SU-DHL-6 (cell line): ENCODE measurements around the gene KASH5.

Source experiments
- H2AFZ ChIP-seq: fragments of 200-600 bp; sonication (generic); 2 replicates; pipeline ENCODE4 v1.6.1; 2014; ENCODE audit warnings: low read depth, mild to moderate bottlenecking, moderate library complexity, mixed read lengths, antibody characterized with exemption, low read length; ENCODE audit not compliant: severe bottlenecking
- H3F3A ChIP-seq: fragments of 200-600 bp; shearing (Covaris generic); 2 replicates; pipeline ENCODE4 v1.6.0; 2016; ENCODE audit warnings: antibody characterized with exemption, mild to moderate bottlenecking; ENCODE audit not compliant: insufficient read depth
- H3K27ac ChIP-seq: fragments of 200-600 bp; sonication (generic); 2 replicates; pipeline ENCODE4 v1.5.1; 2016; ENCODE audit warnings: low read depth, mild to moderate bottlenecking, low read length, moderate library complexity, mixed read lengths
- H3K27me3 ChIP-seq: fragments of 200-600 bp; sonication (generic), shearing (Covaris generic); 2 replicates; pipeline ENCODE4 v1.6.0; 2014; ENCODE audit warnings: mild to moderate bottlenecking, low read length
- H3K36me3 ChIP-seq: fragments of 200-600 bp; sonication (generic); 2 replicates; pipeline ENCODE4 v1.6.1; 2014; ENCODE audit warnings: mild to moderate bottlenecking, low read length, mixed read lengths
- H3K4me2 ChIP-seq: fragments of 300-600, 200-600 bp; shearing (Covaris generic), sonication (generic); 2 replicates; pipeline ENCODE4 v1.6.0; 2014; ENCODE audit warnings: low read length, low read depth, mild to moderate bottlenecking; ENCODE audit not compliant: poor library complexity, severe bottlenecking
- H3K4me3 ChIP-seq: fragments of 200-600 bp; sonication (generic); 2 replicates; pipeline ENCODE4 v1.5.1; 2014; ENCODE audit warnings: antibody characterized with exemption, low read length, mild to moderate bottlenecking, mixed read lengths; ENCODE audit not compliant: insufficient read depth, poor library complexity, severe bottlenecking
- H3K79me2 ChIP-seq: fragments of 200-600 bp; sonication (generic); 2 replicates; pipeline ENCODE4 v1.6.1; 2014; ENCODE audit warnings: mild to moderate bottlenecking, low read length, moderate library complexity; ENCODE audit not compliant: insufficient read depth
- H3K9ac ChIP-seq: fragments of 200-600 bp; sonication (generic); 2 replicates; pipeline ENCODE4 v1.7.0; 2014; ENCODE audit warnings: mild to moderate bottlenecking, low read length
- H3K9me2 ChIP-seq: fragments of 200-600 bp; sonication (generic); replicated peaks from 2 replicates; pipeline ENCODE4 v1.6.1; 2014; ENCODE audit warnings: low read length; ENCODE audit not compliant: insufficient read depth
- H3K9me3 ChIP-seq: fragments of 200-600 bp; sonication (generic); 2 replicates; pipeline ENCODE4 v1.6.1; 2014; ENCODE audit warnings: low read length, mixed read lengths; ENCODE audit not compliant: insufficient read depth
- H4K20me1 ChIP-seq: fragments of 200-600 bp; sonication (generic); 2 replicates; pipeline ENCODE4 v1.6.1; 2014; ENCODE audit warnings: low read depth, mild to moderate bottlenecking, antibody characterized with exemption, low read length, moderate library complexity, mixed read lengths
- EZH2phosphoT487 ChIP-seq: fragments of 200-600 bp; sonication (generic), shearing (Covaris generic); conservative IDR thresholded peaks from 2 replicates; pipeline ENCODE4 v1.6.1; 2018; ENCODE audit warnings: mild to moderate bottlenecking, antibody characterized with exemption, low read length, moderate library complexity, mixed read lengths
- TF ChIP-seq, protein P1 (sequence below): fragments of 200-600 bp; sonication (generic); IDR thresholded peaks from one replicate; pipeline ENCODE4 v1.5.1; 2017; ENCODE audit warnings: antibody characterized with exemption, mild to moderate bottlenecking, low read length, moderate library complexity; ENCODE audit not compliant: insufficient read depth, poor library complexity, severe bottlenecking

Gene KASH5

GRCh38 chr19:49343123-49343522 is 44.9 kb upstream of the KASH5 start:
- Histone ChIP-seq H3K79me2 (no peaks in the 10 kb centered on the region), H3F3A (peaks cover 27% of the 10 kb centered on the region), H3K4me2 (no peak overlapping the region), H2AFZ (no peak overlapping the region), H3K9ac (no peak overlapping the region), H3K9me2 (no peaks in the 10 kb centered on the region), H3K4me3 (no peak overlapping the region), H4K20me1 (no peaks in the 10 kb centered on the region), H3K27me3 (no peaks in the 10 kb centered on the region), H3K27ac (no peak overlapping the region), H3K9me3 (no peaks in the 10 kb centered on the region), H3K36me3 (peaks cover 7% of the 10 kb centered on the region)
- TF ChIP-seq EZH2phosphoT487, result no peak
- TF ChIP-seq, protein P1, sequence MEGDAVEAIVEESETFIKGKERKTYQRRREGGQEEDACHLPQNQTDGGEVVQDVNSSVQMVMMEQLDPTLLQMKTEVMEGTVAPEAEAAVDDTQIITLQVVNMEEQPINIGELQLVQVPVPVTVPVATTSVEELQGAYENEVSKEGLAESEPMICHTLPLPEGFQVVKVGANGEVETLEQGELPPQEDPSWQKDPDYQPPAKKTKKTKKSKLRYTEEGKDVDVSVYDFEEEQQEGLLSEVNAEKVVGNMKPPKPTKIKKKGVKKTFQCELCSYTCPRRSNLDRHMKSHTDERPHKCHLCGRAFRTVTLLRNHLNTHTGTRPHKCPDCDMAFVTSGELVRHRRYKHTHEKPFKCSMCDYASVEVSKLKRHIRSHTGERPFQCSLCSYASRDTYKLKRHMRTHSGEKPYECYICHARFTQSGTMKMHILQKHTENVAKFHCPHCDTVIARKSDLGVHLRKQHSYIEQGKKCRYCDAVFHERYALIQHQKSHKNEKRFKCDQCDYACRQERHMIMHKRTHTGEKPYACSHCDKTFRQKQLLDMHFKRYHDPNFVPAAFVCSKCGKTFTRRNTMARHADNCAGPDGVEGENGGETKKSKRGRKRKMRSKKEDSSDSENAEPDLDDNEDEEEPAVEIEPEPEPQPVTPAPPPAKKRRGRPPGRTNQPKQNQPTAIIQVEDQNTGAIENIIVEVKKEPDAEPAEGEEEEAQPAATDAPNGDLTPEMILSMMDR, result no peak

GRCh38 chr19:49344505-49345423 is 43.3 kb upstream of the KASH5 start:
- Histone ChIP-seq H3K36me3 (no peaks in the 10 kb centered on the region), H3K4me2 (no peak overlapping the region)

GRCh38 chr19:49347191-49347590 is 40.9 kb upstream of the KASH5 start:
- H3K4me3 ChIP-seq, result no peak overlapping the region
- no peak overlapping the region for H3K27ac ChIP-seq
- H3K9me3 ChIP-seq, result no peaks in the 10 kb centered on the region
- H3K4me2 ChIP-seq, result no peak overlapping the region
- H3K36me3 ChIP-seq, result no peaks in the 10 kb centered on the region
- H3K9ac ChIP-seq, result no peak overlapping the region
- TF ChIP-seq, protein P1, result no peak
- H3K79me2 ChIP-seq, result no peaks in the 10 kb centered on the region
- no peaks in the 10 kb centered on the region for H3K9me2 ChIP-seq
- no peaks in the 10 kb centered on the region for H3K27me3 ChIP-seq
- no peaks in the 10 kb centered on the region; the same call in 1 of the 2 replicates for H3F3A ChIP-seq
- no peaks in the 10 kb centered on the region for H4K20me1 ChIP-seq
- H2AFZ ChIP-seq, result no peak overlapping the region

More at GRCh38 chr19:49344505-49345423, 43.3 kb upstream of the KASH5 start:
- no peaks in the 10 kb centered on the region for H3K9me3 ChIP-seq
- no peaks in the 10 kb centered on the region for H3K27me3 ChIP-seq
- peaks cover 20% of the 10 kb centered on the region for H3F3A ChIP-seq
- H3K79me2 ChIP-seq, result no peaks in the 10 kb centered on the region
- H2AFZ ChIP-seq, result no peak overlapping the region
- no peaks in the 10 kb centered on the region for H3K9me2 ChIP-seq
- TF ChIP-seq, protein P1, result no peak
- no peak for TF ChIP-seq EZH2phosphoT487
- H3K4me3 ChIP-seq, result no peak overlapping the region
- H3K27ac ChIP-seq, result no peak overlapping the region
- H4K20me1 ChIP-seq, result no peaks in the 10 kb centered on the region
- no peak overlapping the region for H3K9ac ChIP-seq
